Amniotic stem cell (primary cell): ENCODE results near the gene STUB1.

Experiments used
- DNase-seq: peaks from one replicate; lab custom pipeline; 2025; lab: John Stamatoyannopoulos, UW

The STUB1 gene

GRCh38 chr16:694863-695354 lies 14.7 kb downstream of the STUB1 start:
- no peak for DNase-seq

GRCh38 chr16:695355-696089 lies 15.3 kb downstream of the STUB1 start:
- no peak for DNase-seq

- no peak for DNase-seq
Observed at GRCh38 chr16:698911-699671, 18.9 kb downstream of the STUB1 start.

- no peak for DNase-seq
Observed at GRCh38 chr16:700684-701584, 20.7 kb downstream of the STUB1 start.

- DNase-seq: no peak
Observed at GRCh38 chr16:702341-702740, 22.1 kb downstream of the STUB1 start.

GRCh38 chr16:703406-703805 lies 23.2 kb downstream of the STUB1 start:
- no peak for DNase-seq

- no peak for DNase-seq
Observed at GRCh38 chr16:704047-704446, 23.8 kb downstream of the STUB1 start.

- DNase-seq: no peak
Observed at GRCh38 chr16:704552-705380, 24.6 kb downstream of the STUB1 start.

GRCh38 chr16:705431-706188 lies 25.4 kb downstream of the STUB1 start, which contains the start of gene FBXL16:
Gene FBXL16, minus strand, starts transcription at chr16:705801. Its CDS starts 8,396 bp downstream, at chr16:697405.
- no peak for DNase-seq

- no peak for DNase-seq
Observed at GRCh38 chr16:706189-707061, 26.2 kb downstream of the STUB1 start.

GRCh38 chr16:707062-707538 lies 26.9 kb downstream of the STUB1 start:
- no peak for DNase-seq

GRCh38 chr16:708019-708418 lies 27.8 kb downstream of the STUB1 start:
- DNase-seq: no peak

- no peak for DNase-seq
Observed at GRCh38 chr16:708959-709358, 28.7 kb downstream of the STUB1 start.

- no peak for DNase-seq
Observed at GRCh38 chr16:709566-710499, 29.6 kb downstream of the STUB1 start.

GRCh38 chr16:710500-711075 lies 30.4 kb downstream of the STUB1 start:
- no peak for DNase-seq

GRCh38 chr16:711084-711483 lies 30.9 kb downstream of the STUB1 start:
- DNase-seq: no peak

- no peak for DNase-seq
Observed at GRCh38 chr16:711548-712320, 31.5 kb downstream of the STUB1 start.
